Large intestine (tissue), 1 donor: ENCODE results near the gene KIF17. TPM values are rescaled to one million over a fixed set of nuclear protein-coding genes. Genes with fewer than 3 reads are reported as not detected.

ENCODE experiments used
- polyA plus RNA-seq: library from polyadenylated mRNA; unstranded; fragments of 120-200 nt; gene quantifications from one replicate; pipeline ENCODE4 v1.2.1, GENCODE V29; 2013

The KIF17 gene
- polyA plus RNA-seq, 1 donor = 1.2 TPM

Other genes starting within 250 kb of the KIF17 start
- 194 TPM for gene CAMK2N1, start 231.8 kb downstream of the KIF17 start, polyA plus RNA-seq
- 22.9 TPM for gene MUL1, start 209.9 kb downstream of the KIF17 start, polyA plus RNA-seq
- gene FAM43B, start 165.4 kb downstream of the KIF17 start, polyA plus RNA-seq = 0.31 TPM
- 0.64 TPM for gene CDA, start 128.9 kb downstream of the KIF17 start, polyA plus RNA-seq
- gene PINK1, start 84.5 kb downstream of the KIF17 start, polyA plus RNA-seq = 36.3 TPM
- gene DDOST, start 56.6 kb downstream of the KIF17 start, polyA plus RNA-seq = 201 TPM
- gene SH2D5, start 14.7 kb upstream of the KIF17 start, polyA plus RNA-seq = 0.22 TPM
- gene HP1BP3, start 69.3 kb upstream of the KIF17 start, polyA plus RNA-seq = 247 TPM